ENCODE data around the gene TEN1. TPM values are rescaled to one million over a fixed set of nuclear protein-coding genes. Genes with fewer than 3 reads are reported as not detected.
A peak's percentile ranks its signal among the peaks of the same experiment; 100 is the strongest.

TEN1 gene
- polyA plus RNA-seq, 1 donor = 9.6 TPM

DNA sequence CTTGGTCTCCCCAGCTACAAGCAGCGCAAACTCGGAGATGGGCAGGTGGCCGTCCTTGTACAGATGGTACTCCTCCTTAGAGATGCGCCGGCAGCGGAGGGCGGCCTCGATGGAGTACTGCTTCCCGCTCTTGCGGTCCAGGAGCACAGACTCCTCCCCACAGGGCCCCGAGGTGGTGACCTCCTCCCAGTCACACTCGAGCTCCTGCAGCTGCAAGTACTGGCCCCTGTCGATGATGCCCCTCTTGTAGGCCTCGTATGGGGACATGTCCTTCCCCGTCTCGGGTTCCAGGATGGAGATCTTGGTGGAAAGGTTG is 28.8 kb downstream of the TEN1 start:
- DNase-seq = no peak

GRCh38 chr17:76008208-76008607 is 29.2 kb downstream of the TEN1 start:
- no peak for DNase-seq

DNA sequence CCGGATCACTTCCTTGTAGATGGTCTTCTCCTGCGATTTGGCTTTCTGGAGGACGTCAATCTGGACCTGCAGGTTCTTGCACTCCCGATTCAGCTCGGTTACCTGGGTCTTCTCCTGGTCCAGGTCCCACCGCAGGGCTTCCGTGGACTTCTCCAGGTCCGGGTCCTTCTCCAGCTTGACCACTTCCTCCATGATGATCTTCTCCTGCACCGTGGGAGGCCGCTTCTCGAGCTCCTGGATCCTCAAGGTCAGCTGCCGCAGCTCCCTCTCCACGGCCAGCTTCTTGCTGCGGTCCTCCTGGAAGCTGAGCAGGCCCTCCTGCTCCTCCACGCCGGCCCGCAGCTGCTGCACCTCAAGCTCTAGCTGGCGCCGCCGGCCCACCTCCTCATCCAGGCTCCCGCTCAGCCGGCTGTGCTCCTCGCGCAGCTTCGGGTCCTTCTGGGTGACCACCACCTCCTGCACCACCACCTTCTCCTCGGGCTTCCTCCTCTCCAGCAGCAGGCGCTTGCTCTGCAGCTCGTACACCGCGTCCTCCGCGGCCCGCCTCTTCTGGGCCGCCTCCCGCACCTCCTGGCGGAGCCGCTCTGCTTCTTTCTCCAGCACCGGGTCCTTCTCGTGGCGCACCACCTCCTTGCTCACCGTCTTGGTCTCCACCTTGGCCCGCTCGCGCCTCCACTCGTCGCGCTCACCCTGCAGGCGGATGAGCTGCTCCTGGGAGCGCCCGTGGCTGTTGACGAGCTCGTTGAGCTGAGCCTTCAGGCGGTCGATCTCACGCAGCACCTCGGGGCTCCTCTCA is 29.8 kb downstream of the TEN1 start:
- no peak for DNase-seq

DNA sequence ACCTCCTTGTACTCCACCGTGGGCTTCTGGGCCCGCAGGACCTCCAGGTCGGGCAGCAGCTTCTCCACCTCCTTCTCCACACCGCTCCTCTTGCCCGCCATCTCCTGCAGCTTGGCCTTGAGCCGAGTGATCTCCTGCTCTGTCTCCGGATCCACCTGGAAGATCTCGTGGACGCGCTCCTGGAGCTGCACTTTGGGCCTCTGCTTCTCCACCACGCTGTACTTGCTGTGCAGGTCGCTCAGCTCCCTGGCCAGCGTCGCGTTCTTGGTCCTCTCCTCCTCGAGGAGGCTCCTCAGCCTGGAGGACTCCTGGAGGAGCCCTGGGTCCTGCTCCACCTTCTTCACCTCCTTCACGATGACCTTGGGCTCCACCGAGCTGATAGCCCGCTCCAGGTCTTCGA is 30.4 kb downstream of the TEN1 start:
- DNase-seq = no peak

- DNase-seq = no peak
These were observed 31.1 kb downstream of the TEN1 start for GRCh38 chr17:76009969-76010661.

DNA sequence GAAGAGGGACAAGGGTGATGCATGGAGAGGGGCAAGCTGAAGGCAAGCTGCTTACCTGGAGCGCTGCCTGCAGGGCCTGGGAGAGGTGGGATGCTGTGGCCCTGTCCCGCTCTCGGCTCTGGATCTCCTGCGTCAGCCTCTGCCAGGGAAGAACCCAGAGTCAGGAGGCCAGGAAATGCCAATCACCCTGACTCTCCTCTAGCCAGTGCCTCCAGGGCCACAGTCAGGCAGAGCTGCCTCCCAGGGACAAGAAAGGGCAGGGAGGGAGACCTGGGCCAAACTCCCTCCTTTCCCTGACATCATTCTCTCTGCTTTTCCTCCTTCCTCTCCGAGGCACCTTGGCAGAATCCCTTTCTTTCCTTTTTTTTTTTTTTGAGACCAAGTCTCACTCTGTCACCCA is 32.9 kb downstream of the TEN1 start:
- no peak for DNase-seq

DNA sequence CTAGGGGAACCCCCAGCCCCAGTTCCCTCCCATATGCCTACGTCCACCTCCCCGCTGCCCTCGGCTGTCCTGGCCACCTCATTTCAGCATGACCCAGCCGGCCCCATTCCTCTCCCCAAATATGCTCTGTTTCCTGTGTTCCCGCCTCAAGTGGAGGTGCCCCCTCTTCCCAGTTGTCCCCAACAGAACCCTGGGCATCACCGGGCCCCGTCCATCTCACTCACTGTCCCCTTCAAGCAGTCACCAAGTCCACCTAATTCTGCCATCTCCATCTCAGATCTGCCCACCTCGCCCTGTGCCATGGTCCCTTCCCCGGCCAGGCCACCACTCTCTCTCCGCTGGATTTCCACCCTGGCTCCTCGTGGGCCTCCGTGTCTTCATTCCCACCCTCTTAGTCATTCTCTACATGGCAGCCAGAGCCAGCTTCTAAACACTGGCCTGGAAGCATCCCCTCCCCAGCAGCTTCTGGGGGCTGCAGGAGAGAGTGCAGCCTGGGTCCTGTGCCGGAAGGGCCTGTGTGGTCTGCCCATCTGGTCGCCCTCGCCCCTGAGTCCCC is 34.4 kb downstream of the TEN1 start:
- DNase-seq = no peak

- peak; percentile 56 for DNase-seq
These were observed 35.3 kb downstream of the TEN1 start for GRCh38 chr17:76014100-76014924.

DNA sequence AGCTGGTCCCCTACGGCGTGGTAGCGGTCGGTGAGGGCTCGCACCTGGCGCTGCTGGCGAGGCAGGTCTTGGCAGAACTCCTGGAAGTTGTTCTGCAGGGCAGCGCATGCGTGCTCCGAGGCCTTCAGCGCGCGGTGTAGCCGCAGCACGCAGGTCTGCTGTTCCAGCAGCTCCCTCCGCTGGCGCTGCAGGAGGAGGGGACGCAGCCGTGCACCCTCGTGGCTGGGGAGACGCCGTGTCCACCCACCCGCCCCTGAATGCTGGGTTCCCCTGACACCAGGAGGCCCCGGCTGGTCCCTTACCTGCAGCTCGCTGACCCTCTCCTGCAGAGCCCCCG is 35.9 kb downstream of the TEN1 start:
- no peak for DNase-seq

DNA sequence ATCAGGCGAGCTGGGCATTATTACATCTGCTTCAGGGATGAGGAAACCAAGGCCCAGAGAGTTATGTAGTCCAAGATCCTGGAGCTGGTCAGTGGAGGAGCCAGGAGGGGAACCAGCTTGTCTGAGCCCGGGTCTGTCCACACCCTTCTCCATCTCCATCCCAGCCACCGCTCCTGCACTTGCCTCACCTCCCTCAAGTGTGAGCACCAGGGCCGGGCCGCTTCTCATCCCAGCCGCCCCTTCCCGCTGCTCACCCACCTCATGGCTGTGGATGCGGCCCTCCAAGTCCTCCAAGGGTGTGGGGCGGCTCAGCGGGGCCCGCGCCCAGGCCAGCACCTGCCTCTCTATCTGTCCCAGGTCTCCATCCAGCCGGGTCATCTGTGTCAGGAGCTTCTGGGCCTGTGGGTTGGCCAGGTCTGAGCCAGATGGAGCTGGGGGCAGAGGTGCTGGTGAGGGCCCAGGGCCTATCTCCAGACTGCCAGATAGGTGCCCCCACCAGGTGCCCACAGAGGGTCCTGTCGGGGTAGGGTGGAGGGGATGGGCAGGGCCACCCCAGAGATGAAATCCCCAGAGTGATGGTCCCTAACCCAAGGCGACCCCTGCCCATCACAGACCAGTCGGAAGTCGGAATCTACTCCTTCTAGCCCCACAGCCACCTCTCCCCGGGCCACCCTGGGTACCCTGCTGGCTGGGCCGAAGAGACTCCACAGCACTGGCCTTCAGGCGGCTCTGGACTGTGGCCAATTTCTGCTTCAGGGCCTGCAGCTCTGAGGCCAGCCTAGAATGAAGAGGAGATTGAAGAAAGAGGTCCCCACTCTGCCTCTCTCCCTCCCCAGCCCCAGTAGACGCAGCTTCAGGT is 38.7 kb downstream of the TEN1 start:
- DNase-seq = no peak

DNA sequence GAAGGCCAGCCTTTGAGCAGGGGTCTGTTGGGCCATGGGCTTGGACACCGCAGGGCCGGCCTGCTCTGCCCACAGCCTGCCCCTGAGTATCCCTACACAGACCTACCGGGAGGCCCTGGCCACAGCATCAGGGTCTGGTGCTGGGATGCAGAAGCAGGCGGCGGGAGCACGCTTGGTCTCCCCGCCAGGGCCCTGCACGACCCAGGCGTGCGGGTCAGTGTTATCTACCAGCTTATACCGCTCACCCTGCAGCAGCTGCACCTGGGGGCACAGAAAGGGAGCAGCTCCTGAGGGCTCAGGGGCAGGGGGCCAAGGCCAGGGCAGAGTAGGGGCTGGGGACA is 39.3 kb downstream of the TEN1 start:
- DNase-seq = no peak

GRCh38 chr17:76018801-76019200 is 39.8 kb downstream of the TEN1 start:
- no peak for DNase-seq

GRCh38 chr17:76019833-76020467 is 40.9 kb downstream of the TEN1 start:
- DNase-seq = no peak

- DNase-seq = no peak
These were observed 43.2 kb downstream of the TEN1 start for GRCh38 chr17:76022285-76022684.

DNA sequence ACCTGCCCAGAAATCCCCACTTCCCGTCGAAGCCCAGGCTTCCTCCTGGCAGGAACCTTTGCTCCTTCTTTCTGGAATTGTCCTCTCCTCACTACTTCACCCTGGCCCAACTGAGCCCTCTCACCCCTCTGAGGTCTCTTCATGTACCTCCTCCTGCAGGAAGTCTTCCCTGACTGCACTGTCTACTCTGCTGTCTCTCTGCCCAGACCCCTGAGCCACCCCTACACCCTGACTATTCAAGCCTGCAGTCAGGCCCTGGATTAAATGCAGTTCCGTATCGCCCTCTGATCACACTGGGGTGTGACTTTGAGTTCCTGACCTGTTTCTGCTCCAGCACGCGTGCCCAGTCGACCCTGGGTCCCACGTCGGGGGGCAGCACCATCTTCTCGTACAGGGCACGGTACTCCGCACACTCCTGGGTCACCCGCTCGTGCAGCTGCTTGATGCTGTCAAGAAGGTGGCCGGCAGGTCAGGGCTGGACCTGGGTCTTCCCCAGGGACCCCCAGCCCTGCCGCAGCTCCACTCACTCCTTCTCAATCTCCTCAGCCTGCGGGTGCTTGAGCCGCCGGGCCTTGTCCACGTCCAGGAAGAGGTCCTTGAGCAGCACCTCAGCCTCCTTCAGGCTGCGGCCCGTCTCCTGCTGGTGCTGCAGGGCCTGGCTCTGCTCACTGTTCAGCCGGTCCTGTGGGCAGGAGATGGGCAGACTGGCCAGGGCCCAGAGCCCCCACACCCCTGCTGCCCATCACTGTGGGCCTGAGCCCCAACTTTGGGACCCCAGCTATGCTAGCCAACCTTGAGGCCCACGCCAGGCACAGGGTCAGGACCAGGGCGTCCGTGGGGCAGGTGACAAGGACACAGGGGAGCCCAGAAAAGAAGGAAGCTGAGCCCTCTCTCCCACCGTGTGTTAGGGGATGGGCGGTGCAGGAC is 44.2 kb downstream of the TEN1 start:
- DNase-seq = no peak

GRCh38 chr17:76023900-76024237 is 44.8 kb downstream of the TEN1 start:
- DNase-seq = no peak

DNA sequence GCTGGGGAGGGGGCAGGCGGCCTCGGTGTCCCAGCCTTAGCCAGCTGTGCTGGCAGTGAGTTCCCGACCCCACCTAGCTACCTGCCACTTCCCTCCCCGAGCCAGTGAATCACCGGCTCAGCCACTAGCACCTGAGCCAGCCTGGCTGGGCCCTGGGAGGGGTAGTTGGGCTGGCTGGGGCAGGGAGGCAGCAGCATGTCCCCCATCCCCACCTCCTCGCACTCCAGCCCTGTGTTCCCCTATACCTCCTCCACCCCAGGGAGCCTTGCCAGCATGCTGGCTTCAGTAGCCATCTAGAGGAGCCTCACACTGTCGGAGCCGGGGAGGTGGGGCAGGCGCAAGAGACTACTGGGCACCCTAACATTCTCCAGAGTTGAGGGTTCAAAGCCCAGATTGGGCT is 45.3 kb downstream of the TEN1 start:
- DNase-seq = no peak

- DNase-seq = no peak
These were observed 46.3 kb downstream of the TEN1 start for GRCh38 chr17:76025294-76025693.

- DNase-seq = no peak
These were observed 47.7 kb downstream of the TEN1 start for GRCh38 chr17:76026714-76027158.

- no peak for DNase-seq
These were observed 48.3 kb downstream of the TEN1 start, which contains the start of gene EVPL for GRCh38 chr17:76027159-76027839. Gene EVPL, minus strand, starts transcription at chr17:76027306. Its CDS starts 108 bp downstream, at chr17:76027198.
